ENCODE data around the gene TLR8.
A peak's percentile ranks its signal among the peaks of the same experiment; 100 is the strongest.
"Not testable (repeated sequence)": the region's sequence is repeated elsewhere in the genome, so short reads cannot be mapped to it uniquely, and the experiment has no call there.

Gene TLR8

DNA sequence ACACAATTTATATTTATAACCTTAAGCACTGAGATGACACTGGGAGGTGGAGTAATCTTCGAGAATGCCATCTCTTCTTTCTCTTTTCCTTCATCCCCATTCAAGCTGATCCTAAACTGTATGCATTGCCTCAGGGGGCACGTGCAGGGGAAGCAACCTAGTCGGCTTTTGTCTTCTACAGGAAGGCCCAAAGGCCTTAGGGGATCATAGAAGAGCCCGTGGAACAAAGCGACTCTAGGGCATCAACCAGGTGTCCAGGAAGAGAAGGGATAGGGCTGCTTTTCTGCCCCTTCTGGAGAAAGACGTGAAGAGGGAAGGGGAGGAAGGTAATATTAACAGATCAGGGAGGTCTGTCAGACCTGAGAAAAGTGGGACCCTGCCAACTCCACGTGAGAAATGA lies 6.9 kb upstream of the TLR8 start:
- no peak for DNase-seq

GRCh38 chrX:12901486-12901885 lies 4.9 kb upstream of the TLR8 start:
- DNase-seq: peak; percentile 59

DNA sequence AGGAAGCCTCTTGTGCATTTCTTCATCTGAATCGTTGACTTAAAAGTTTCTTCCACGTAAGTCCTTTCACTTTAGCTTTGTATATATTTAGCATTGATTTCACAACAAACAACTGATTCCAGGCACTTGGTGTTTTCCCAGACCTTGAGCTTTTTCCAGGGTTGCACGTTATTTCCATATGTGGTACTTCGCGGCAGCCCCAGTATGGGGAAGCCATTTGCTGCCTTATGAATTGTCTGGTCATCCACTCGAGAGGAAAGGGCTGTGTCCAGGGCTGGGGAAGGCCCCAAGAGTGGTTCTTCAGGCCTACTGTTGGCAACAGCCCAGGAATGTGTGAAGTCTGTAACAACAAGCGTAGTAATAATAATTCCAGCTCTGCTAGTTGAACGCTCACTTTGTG lies 2.8 kb upstream of the TLR8 start:
- DNase-seq: no peak

DNA sequence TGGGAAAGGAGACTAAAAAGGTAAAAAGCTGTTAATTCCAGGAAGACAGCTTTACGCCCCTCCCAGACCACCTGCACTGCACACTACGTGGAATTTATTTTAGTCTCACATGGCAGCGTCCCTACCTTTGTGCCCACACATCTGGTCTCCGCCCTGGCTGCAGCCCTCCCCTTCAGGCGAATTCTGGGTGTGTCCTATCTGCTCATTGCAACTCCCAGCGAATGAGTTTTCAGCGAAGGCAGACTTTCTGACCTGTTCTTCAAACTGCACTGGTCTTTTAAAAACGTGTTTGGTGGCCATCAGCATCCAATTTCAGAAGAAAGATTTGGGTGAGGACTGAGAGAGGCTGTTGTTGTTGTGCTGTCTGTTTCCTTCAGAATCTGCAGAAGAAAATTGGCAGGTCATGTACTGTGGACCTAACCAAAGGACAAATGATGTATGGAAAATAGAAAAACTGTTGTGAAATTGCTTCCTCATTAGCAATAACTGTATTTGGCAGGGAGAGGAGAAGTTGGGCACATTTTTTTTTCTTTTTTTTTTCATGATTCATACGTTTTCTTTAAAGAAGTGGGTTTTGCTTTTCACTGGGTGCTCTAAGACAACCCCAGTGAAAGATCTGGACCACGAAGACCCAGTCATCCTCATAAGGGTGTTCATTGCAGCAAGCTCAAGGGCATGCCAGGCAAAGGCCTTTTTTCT lies 4.2 kb downstream of the TLR8 start:
- no peak for DNase-seq

DNA sequence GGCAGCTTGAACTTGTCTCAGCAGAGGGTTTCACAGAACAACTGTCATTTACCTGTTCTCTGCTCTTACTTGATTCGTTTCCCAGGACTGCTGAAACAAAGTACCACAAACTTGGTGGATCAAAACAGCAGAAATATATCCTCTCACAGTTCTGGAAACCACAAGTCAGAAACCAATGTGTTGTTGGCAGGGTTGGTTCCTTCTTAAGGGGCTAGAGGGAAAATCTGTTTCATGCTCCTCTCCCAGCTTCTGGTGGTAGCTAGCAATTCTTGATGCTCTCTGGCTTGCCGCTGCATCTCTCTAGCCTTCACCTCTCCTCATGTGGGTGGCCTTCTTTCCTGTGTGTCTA lies 4.7 kb downstream of the TLR8 start:
- DNase-seq: no peak

- no peak for DNase-seq
Measured at GRCh38 chrX:12912791-12913482, 6.5 kb downstream of the TLR8 start.

DNA sequence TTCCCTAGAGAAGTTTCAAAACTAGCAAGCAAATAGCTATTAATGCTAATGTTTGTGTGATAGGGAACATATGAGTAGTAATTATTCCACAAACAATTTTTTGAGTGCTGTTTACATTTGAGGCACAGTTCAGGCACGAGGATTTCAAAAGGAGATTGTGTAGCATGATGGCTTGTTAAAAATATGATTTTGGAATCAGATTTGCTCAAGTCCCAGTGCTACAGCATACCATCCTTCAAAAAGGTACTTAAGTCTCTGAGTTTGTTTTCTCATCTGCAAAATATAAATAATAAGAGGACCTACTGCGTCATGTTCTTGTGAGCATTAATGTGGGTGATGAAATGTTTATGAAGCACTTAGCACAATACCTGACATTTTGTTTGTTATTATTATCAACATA lies 11.3 kb downstream of the TLR8 start:
- DNase-seq: no peak

- DNase-seq: no peak
Measured at GRCh38 chrX:12919051-12919450, 12.6 kb downstream of the TLR8 start.

DNA sequence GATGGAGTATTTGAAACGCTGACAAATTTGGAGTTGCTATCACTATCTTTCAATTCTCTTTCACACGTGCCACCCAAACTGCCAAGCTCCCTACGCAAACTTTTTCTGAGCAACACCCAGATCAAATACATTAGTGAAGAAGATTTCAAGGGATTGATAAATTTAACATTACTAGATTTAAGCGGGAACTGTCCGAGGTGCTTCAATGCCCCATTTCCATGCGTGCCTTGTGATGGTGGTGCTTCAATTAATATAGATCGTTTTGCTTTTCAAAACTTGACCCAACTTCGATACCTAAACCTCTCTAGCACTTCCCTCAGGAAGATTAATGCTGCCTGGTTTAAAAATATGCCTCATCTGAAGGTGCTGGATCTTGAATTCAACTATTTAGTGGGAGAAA lies 13.2 kb downstream of the TLR8 start:
- no peak for DNase-seq

DNA sequence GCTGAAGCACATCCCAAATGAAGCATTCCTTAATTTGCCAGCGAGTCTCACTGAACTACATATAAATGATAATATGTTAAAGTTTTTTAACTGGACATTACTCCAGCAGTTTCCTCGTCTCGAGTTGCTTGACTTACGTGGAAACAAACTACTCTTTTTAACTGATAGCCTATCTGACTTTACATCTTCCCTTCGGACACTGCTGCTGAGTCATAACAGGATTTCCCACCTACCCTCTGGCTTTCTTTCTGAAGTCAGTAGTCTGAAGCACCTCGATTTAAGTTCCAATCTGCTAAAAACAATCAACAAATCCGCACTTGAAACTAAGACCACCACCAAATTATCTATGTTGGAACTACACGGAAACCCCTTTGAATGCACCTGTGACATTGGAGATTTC lies 14.6 kb downstream of the TLR8 start:
- no peak for DNase-seq

DNA sequence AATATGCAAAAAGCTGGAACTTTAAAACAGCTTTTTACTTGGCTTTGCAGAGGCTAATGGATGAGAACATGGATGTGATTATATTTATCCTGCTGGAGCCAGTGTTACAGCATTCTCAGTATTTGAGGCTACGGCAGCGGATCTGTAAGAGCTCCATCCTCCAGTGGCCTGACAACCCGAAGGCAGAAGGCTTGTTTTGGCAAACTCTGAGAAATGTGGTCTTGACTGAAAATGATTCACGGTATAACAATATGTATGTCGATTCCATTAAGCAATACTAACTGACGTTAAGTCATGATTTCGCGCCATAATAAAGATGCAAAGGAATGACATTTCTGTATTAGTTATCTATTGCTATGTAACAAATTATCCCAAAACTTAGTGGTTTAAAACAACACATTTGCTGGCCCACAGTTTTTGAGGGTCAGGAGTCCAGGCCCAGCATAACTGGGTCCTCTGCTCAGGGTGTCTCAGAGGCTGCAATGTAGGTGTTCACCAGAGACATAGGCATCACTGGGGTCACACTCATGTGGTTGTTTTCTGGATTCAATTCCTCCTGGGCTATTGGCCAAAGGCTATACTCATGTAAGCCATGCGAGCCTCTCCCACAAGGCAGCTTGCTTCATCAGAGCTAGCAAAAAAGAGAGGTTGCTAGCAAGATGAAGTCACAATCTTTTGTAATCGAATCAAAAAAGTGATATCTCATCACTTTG lies 15.6 kb downstream of the TLR8 start:
- no peak for DNase-seq

GRCh38 chrX:12922599-12922919 lies 16.1 kb downstream of the TLR8 start:
- DNase-seq: no peak

- no peak for DNase-seq
Measured at GRCh38 chrX:12929701-12930100, 23.3 kb downstream of the TLR8 start.

DNA sequence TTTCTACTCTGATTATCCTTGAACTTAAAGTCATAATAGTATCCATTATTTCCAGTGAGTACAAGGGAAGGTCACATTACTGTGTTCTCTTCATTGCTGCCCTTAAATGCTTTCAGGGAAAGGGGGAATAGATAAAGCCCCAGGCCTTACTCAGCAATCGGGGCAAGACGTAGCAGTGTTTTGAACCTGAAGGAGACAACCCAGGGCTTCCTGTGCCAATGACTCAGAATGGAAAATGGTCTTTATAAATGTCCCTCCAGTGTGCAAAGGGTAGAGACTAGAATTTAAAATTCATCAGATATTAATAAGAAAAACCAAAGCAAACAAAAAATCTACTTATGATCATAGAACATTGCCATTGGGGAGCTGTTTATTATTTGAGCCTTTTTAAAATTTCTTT lies 23.7 kb downstream of the TLR8 start:
- no peak for DNase-seq

DNA sequence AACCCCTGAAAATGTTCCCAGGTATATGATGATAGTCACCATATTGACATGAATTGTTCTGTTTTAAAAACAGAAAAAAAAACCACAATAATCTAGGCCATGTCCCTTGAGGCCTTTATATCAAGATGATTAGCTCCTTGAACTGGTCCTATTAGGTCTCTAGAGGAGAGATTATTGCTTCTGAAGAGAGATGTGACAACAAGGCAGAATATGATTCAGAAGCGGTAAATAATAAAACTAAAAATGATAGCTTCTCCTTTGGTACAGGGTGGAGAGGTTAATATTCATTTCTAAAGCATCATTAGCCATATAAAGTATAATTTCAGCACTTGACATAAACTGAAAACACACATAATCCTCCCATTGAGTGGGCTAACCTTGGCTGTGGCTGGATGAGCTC lies 25.8 kb downstream of the TLR8 start:
- no peak for DNase-seq

DNA sequence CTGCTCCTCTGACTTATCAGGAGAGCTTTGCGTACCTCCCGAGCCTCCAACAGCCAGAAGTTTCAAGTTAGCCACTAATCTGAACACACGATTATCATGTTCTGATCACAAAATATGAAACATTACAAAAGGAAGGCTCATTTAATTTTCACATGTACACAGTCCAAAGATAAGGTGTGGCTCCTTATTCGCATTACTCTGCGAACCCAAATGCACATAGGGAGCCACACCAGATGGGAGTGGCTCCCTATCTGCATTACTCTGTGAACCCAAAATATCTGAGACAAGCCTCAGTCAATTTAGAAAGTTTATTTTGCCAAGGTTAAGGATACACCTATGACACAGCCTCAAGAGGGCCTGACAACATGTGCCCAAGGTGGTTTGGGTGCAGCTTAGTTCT lies 28.4 kb downstream of the TLR8 start:
- DNase-seq: no peak

- no peak for DNase-seq
Measured at GRCh38 chrX:12936947-12937346, 30.5 kb downstream of the TLR8 start.

DNA sequence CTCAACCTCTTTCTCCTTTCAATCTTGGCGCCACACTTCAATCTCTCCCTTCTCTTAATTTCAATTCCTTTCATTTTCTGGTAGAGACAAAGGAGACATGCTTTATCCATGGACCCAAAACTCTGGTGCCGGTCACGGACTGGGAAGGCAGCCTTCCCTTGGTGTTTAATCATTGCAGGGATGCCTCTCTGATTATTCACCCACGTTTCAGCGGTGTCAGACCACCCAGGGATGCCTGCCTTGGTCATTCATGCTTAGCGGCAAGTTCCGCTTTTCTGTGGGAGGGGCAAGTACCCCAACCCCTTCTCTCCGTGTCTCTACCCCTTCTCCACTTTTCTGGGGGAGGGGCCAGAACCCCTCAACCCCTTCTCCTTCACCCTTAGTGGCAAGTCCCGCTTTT lies 34.1 kb downstream of the TLR8 start:
- not testable (repeated sequence) for DNase-seq

GRCh38 chrX:12943592-12943991 lies 37.2 kb downstream of the TLR8 start:
- DNase-seq: not testable (repeated sequence)

DNA sequence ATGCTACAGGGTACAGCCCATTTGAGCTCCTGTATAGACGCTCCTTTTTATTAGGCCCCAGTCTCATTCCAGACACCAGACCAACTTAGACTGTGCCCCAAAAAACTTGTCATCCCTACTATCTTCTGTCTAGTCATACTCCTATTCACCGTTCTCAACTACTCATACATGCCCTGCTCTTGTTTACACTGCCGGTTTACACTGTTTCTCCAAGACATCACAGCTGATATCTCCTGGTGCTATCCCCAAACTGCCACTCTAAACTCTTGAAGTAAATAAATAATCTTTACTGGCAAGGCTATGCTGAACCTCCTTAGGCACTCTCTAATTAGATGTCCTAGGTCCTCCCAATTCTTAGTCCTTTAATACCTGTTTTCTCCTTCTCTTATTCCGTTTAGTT lies 38.0 kb downstream of the TLR8 start:
- not testable (repeated sequence) for DNase-seq

DNA sequence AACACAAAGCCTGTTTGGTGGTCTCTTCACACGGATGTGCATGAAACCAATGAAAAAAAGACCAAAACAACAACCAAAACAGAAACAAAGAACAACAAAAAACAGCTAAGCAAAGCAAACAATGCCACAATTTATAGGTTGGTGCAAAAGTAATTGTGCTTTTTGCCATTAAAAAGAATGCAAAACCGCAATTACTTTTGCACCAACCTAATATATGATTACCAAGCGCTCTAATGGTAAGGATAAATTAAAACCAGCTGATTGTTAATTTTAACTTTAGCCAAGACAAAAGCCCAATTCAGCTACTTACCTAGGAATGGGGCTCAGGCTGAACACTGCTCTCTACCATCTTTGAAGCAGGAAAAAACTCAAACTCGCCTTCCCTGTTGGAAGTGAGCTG lies 39.1 kb downstream of the TLR8 start:
- no peak for DNase-seq

- no peak for DNase-seq
Measured at GRCh38 chrX:12946406-12946805, 40.0 kb downstream of the TLR8 start.

GRCh38 chrX:12946838-12947544 lies 40.6 kb downstream of the TLR8 start:
- peak; percentile 77 for DNase-seq

Data from NCI-H510A treated with DMSO at 0.1 percent for 48 hours (cell line).